ENCODE data around the gene PSMD6. TPM values are rescaled to one million over a fixed set of nuclear protein-coding genes. Genes with fewer than 3 reads are reported as not detected.

PSMD6 gene
- total and polyA plus RNA-seq, 9 of the 15 experiments (the other 6 are each of a cell fraction or from before 2014, with no cell fraction given), result 78.2 to 133 (median 113) TPM

DNA sequence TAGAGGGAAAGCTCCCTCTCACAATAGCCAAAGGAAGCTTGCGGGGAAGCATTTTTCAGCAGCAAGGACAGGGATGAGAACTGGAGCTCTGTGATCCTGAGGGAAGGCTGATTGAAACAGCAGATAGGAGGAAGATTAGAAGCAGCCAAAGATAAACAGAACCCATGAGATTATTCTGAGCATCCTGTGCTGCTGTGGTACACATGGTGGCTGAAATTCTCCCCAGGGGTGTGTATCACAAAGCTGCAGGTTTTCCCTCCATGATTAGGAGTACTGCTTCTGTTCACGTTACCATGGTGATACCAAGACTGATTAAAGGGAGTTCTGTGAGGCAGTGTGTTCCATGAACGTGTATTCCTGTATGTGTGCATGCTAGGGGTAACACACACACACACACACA, 30.3 kb upstream of the PSMD6 start:
- ATAC-seq (no peak), FAIRE-seq (no peak), DNase-seq (ENCODE audit: extremely low read depth in 1 of 4, low spot score in 3 of 4) (no peak)
- no peaks in the 10 kb centered on the region for H3K9me1 ChIP-seq (ENCODE audit: control insufficient read depth, insufficient read depth, low read length)
- 0% methylated on average over 3 of the region's 3 CpGs for WGBS (ENCODE audit: insufficient coverage, low coverage, missing lambda C conversion rate)
- H3K4me3 ChIP-seq, result no peak overlapping the region
- H2AFZ ChIP-seq (ENCODE audit: low read depth, low read length), result no peak overlapping the region
- no peaks in the 10 kb centered on the region for H4K20me1 ChIP-seq (replicated peaks; ENCODE audit: control insufficient read depth, insufficient read depth, low read length)
- H3K36me3 ChIP-seq (ENCODE audit: control insufficient read depth, insufficient read depth, low read length), result no peaks in the 10 kb centered on the region
- H3K9ac ChIP-seq (ENCODE audit: insufficient read depth in 1 of 2, low read depth in 2 of 2, low read length in 2 of 2), result no peak overlapping the region
- no peak overlapping the region for H3K27ac ChIP-seq (ENCODE audit: extremely low read depth, low read depth, low read length)
- H3K9me3 ChIP-seq (replicated peaks; ENCODE audit: control insufficient read depth, insufficient read depth, low read depth, low read length), result no peaks in the 10 kb centered on the region
- no peaks in the 10 kb centered on the region for H3K79me2 ChIP-seq (ENCODE audit: control insufficient read depth, insufficient read depth, low read length)
- no TSS peak for BruUV-seq (replicated peaks)
- H3K27me3 ChIP-seq (ENCODE audit: control insufficient read depth in 2 of 2, insufficient read depth in 2 of 2, low read length in 2 of 2), result no peaks in the 10 kb centered on the region; a peak in 1 of 5 replicates
- TF ChIP-seq, protein P1, sequence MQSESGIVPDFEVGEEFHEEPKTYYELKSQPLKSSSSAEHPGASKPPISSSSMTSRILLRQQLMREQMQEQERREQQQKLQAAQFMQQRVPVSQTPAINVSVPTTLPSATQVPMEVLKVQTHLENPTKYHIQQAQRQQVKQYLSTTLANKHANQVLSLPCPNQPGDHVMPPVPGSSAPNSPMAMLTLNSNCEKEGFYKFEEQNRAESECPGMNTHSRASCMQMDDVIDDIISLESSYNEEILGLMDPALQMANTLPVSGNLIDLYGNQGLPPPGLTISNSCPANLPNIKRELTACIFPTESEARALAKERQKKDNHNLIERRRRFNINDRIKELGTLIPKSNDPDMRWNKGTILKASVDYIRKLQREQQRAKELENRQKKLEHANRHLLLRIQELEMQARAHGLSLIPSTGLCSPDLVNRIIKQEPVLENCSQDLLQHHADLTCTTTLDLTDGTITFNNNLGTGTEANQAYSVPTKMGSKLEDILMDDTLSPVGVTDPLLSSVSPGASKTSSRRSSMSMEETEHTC (IDR thresholded peaks at IDR 0.05), result no peak
- TF ChIP-seq, protein P2, sequence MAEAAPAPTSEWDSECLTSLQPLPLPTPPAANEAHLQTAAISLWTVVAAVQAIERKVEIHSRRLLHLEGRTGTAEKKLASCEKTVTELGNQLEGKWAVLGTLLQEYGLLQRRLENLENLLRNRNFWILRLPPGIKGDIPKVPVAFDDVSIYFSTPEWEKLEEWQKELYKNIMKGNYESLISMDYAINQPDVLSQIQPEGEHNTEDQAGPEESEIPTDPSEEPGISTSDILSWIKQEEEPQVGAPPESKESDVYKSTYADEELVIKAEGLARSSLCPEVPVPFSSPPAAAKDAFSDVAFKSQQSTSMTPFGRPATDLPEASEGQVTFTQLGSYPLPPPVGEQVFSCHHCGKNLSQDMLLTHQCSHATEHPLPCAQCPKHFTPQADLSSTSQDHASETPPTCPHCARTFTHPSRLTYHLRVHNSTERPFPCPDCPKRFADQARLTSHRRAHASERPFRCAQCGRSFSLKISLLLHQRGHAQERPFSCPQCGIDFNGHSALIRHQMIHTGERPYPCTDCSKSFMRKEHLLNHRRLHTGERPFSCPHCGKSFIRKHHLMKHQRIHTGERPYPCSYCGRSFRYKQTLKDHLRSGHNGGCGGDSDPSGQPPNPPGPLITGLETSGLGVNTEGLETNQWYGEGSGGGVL (CRISPR knock-in tag; IDR thresholded peaks at IDR 0.05), result no peak
- TF ChIP-seq MAFG (tag; conservative IDR thresholded peaks at IDR 0.05) (no peak), RFX1 (IDR thresholded peaks at IDR 0.05) (peak; percentile 52)
- TF ChIP-seq, protein P3, sequence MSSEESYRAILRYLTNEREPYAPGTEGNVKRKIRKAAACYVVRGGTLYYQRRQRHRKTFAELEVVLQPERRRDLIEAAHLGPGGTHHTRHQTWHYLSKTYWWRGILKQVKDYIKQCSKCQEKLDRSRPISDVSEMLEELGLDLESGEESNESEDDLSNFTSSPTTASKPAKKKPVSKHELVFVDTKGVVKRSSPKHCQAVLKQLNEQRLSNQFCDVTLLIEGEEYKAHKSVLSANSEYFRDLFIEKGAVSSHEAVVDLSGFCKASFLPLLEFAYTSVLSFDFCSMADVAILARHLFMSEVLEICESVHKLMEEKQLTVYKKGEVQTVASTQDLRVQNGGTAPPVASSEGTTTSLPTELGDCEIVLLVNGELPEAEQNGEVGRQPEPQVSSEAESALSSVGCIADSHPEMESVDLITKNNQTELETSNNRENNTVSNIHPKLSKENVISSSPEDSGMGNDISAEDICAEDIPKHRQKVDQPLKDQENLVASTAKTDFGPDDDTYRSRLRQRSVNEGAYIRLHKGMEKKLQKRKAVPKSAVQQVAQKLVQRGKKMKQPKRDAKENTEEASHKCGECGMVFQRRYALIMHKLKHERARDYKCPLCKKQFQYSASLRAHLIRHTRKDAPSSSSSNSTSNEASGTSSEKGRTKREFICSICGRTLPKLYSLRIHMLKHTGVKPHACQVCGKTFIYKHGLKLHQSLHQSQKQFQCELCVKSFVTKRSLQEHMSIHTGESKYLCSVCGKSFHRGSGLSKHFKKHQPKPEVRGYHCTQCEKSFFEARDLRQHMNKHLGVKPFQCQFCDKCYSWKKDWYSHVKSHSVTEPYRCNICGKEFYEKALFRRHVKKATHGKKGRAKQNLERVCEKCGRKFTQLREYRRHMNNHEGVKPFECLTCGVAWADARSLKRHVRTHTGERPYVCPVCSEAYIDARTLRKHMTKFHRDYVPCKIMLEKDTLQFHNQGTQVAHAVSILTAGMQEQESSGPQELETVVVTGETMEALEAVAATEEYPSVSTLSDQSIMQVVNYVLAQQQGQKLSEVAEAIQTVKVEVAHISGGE (CRISPR knock-in tag; IDR thresholded peaks at IDR 0.05), result peak in 1 of 3 experiments; percentile 62; a peak in 2 of 6 replicates
- ChIA-PET CTCF (ENCODE audit: low intra/inter-chr PET ratio) (no interaction called here), POLR2A (no interaction called here)
- intact Hi-C loops (cut with micrococcal nuclease) (no loop called here), in situ Hi-C loops (cut with MboI) (no loop called here)
- no peak overlapping the region for H3K4me2 ChIP-seq (ENCODE audit: insufficient read depth, low read length)
- no peaks in the 10 kb centered on the region for H3K4me1 ChIP-seq (replicated peaks in 1 of 2; ENCODE audit: control insufficient read depth in 2 of 2, insufficient read depth in 2 of 2, low read length in 2 of 2)

Data from K562 (cell line).